HK-2 (cell line): ENCODE measurements around the gene CTNND2.
"Not testable (repeated sequence)": the region's sequence is repeated elsewhere in the genome, so short reads cannot be mapped to it uniquely, and the experiment has no call there.

ENCODE experiments used
- DNase-seq: peaks from one replicate; pipeline ENCODE4 v3.0.0-alpha.2; 2018; ENCODE audit not compliant: unreplicated experiment

CTNND2 gene

DNA sequence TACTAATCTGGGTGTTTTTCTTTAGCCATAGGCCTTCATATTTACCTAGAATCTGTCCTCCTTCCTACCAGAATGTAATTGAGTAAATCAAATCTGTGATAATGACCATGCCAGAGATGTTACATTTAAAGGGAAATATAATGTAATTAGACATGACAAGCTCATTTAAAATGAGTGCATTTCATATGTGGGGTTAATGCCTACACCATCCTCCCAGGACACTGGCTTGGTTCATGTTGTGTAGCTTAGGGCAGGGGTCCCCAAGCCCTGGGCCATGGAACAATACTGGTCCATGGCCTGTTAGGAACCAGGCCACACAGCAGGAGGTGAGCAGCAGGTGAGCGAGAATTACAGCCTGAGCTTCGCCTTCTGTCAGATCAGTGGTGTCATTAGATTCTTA lies 866.3 kb downstream of the CTNND2 start:
- no peak for DNase-seq

GRCh38 chr5:11037080-11037479 lies 867.2 kb downstream of the CTNND2 start:
- DNase-seq, result no peak

- no peak for DNase-seq
Observed at GRCh38 chr5:11030671-11031070, 873.6 kb downstream of the CTNND2 start.

DNA sequence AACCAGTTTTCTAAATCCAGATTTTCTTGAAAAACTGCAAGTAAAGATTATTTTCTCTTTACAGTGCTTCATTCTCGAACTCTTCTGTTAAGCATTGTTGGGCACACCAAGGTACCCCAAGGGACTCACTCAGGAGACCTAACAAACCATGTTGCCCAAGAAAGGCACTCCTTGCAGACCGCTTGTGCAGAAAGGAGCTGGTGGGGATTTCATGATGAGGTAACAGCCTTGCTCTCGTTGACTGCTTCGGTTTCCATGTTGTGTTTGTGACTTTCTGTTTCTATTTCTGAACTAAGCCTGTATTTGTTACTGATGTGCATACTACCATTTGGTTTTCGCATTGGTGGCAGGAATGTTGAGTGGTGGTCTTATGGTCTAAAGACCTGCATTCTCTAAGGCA lies 876.6 kb downstream of the CTNND2 start:
- DNase-seq, result no peak

DNA sequence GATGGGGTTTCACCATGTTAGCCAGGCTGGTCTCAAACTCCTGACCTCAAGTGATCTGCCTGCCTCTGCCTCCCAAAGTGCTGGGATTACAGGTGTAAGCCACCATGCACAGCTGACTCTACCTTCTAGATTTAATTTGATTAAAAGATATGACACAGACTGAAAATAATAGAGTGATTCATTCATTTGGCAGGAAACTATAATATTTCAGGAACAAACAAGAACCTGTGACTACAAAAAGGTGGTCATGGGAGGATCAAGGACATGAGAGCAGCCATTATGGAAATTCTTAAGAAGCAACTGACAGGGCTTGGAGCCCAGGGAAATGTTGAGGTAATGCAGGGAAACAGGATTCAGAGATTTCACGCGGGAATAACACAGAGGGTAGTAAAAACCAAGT lies 877.7 kb downstream of the CTNND2 start:
- DNase-seq, result no peak

GRCh38 chr5:11023945-11024344 lies 880.3 kb downstream of the CTNND2 start:
- no peak for DNase-seq

- no peak for DNase-seq
Observed at GRCh38 chr5:11013793-11014192, 890.5 kb downstream of the CTNND2 start.

GRCh38 chr5:11012295-11012694 lies 892.0 kb downstream of the CTNND2 start:
- DNase-seq, result no peak

GRCh38 chr5:11010429-11011210 lies 893.6 kb downstream of the CTNND2 start:
- no peak for DNase-seq

DNA sequence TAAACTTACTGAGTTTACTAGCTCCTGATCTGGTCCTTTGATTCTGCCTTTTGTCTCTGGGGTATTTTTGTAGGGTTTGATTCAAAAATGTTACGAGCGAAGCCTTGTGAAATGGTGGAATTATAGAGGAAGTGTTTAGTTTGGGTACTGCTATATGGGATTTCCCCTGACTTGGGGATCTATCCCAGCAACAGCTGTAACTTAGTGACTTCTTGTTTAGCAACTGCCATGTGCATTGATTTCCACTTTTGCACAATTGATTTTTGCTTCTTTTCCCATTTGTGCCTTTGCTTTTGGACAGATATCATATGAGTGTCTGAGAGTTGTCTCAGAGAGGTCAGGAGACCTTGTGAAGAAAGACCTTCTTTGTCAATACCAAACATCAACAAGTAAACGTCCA lies 894.7 kb downstream of the CTNND2 start:
- DNase-seq, result no peak

DNA sequence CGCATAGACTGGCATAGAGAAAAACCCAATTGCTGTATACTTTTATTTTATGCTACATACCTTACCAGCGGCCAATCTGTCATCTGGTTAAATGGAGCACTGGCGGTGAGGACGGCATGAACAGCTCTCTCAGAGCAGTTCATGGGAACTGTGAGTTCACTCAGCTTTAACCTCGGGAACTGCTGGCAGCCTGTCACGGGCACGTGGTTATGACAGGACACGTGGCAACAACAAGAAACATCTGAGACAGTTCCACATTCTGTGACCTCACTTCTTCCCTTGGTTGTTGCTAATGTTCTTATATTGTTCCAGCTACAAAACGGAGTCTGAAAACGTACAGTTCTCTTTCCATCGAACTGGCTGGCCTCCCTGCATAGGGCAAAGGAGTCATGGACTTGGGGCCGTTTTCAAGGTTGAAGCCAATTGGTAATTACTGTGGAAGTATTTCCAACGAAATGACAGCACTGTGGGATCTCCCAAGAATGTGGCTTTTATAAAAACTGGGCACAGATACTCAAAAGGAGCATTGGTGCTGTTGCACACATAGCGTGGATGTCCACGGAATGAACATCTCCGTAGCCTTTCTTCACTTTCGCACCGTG lies 896.9 kb downstream of the CTNND2 start:
- no peak for DNase-seq

DNA sequence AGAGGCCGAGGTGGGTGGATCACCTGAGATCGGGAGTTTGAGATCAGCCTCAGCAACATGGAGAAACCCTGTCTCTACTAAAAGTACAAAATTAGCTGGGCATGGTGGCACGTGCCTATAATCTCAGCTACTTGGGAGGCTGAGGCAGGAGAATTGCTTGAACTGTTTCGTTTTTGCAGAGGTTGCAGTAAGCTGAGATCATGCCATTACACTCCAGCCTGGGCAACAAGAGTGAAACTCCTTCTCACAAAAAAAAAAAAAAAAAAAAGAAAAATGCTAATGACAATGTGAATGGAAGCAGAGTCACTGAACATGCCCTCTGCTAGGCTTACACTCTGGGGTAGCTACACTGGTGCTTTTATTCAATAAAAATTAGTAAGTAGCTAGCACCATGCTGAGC lies 899.7 kb downstream of the CTNND2 start:
- DNase-seq, result not testable (repeated sequence)

DNA sequence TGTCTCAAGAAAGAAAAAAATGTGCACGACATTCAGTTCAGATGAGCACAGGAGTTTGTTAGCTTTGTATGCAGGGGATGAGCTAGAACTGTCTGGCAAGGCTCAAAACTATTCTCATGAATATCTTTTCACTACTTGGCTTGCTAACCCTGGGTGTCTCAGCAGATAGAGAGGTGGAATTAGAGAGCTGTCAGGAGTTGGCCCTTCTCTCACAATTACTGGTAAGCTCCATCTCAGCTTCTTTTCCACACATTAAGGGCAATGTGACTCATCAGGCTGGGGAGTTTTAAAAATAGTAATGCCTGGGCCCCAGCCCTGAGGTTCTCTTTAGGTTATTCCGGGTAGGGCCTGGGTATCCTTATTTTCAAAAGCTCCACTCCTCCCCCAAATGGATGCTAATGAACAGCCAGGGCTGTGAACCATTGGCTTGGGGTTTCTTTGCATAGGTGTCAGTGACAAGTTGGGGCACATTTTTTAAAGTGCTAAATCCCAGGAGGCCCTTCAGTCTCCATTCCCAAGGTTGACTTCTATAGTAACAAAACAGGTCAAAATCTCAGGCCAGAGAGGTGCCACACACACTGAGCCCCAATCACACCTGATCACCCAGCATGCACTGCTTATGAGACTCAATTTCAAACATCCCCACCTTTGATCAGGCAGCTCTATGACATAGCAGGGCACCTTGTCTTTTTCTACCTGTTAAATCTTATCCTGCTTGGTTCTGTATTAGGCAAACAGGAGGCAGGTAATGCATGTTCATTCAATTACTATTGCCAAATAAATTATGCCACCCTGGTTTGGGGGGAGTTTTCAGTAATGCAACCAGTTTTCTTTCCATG lies 903.5 kb downstream of the CTNND2 start:
- no peak for DNase-seq

GRCh38 chr5:10999714-11000113 lies 904.5 kb downstream of the CTNND2 start:
- DNase-seq, result no peak

DNA sequence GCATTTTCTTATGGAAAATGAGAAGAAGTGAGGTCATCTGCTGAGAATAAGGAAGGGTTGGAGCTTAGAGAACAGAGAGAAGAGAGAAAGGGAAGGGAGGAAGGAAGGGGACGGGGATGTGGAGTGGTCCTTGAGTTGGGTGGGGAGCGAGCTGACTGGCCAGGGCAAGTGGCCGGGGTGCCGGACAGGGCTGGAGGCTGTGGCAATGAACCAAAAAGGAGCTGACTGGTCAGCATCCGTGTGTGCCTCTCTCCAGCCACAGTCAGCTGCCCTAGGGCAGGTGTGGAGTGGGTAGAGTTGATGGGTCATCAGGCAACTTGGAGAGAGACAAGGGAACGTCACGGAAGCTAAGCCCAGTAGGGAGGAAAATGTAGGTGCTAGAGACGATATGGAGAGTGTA lies 908.4 kb downstream of the CTNND2 start:
- DNase-seq, result no peak

DNA sequence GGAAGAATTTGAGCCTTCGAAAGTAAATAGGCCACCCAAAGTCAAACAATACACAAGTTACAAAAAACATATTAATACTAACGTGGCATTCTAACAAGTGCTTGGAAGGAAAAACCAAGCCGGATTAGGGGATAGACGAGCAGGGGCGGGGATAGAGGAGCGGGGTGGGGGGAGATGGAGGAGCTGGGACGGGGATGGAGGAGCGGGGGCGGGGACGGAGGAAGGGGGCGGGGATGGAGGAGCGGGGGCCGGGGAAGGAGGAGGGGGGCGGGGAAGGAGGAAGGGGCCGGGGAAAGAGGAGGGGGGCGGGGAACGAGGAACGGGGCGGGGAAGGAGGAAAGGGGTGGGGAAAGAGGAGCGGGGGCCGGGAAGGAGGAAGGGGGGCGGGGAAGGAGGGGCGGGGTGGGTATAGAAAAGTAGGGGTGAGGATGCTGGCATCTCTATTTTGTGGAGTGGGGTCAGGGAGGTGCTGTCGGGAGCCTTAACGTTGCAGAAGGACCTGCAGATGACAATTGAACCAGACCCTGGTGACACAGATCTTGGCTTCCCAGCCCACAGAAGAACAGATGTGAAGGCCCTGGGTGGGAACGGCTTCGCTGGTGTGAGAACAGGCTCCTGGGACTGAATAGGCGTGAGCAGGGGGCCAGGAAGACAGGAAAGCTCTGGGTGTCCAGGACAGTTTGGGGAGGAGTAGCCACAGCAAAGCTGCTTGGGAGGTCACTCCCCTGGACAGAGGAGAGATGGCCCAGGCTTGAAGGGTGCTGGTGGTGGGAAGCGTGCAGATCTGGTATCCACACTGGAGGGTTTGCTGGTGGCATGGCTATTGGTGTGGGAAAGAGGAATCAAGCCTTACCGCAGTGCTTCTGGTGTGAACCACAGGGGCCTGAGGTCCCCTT lies 909.9 kb downstream of the CTNND2 start:
- DNase-seq, result no peak

- DNase-seq, result no peak
Observed at GRCh38 chr5:10990634-10991033, 913.6 kb downstream of the CTNND2 start.

DNA sequence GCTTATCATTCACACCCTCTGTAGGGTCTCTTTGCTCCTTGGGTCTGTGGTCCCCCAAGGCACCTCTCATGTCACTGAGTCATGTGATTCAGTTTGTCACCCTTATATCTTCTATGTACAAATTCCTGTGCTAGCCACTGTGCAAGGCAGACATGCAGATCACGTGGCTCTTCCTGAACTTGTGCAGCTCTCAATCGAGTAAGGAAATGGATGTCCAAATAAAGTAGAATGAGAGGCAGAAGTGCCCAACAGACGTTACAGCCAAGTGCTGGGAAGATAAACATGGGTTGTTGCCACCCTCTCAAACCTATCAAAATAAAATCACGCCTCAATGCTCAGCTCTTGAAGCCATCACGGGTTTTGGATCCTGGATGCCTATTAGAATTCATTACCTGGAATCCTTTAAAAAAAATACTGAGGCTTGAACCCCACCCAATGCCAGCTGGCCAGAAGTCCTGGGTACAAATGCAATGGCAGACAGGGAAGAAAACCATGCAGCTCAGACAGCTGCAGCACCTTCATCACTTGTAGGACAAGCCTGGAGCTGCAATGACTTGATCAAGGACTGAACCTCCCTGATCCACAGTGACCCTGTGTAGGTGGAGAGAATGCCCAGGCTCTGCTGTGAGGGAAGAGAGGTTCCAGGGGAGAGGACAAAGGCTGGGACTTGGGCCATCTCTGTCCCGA lies 914.5 kb downstream of the CTNND2 start:
- DNase-seq, result no peak

- no peak for DNase-seq
Observed at GRCh38 chr5:10988622-10989021, 915.6 kb downstream of the CTNND2 start.

GRCh38 chr5:10987925-10988504 lies 916.2 kb downstream of the CTNND2 start:
- DNase-seq, result peak; percentile 50
